Measurements from ENCODE around the gene TXK.

Gene TXK

GRCh38 chr4:48108309-48109073, 25.6 kb downstream of the TXK start:
- TF ChIP-seq CTCF (IDR thresholded peaks at IDR 0.05; ENCODE audit: low read depth, low read length): no peak

GRCh38 chr4:48105230-48105629, 28.8 kb downstream of the TXK start:
- TF ChIP-seq CTCF (IDR thresholded peaks at IDR 0.05; ENCODE audit: low read depth, low read length): no peak
- H3K4me3 ChIP-seq (ENCODE audit: low read depth, low read length): no peak overlapping the region

More at GRCh38 chr4:48108309-48109073, 25.6 kb downstream of the TXK start:
- H3K4me3 ChIP-seq (ENCODE audit: low read depth, low read length): no peak overlapping the region

- no peak overlapping the region for H3K4me3 ChIP-seq (ENCODE audit: low read depth, low read length)
- TF ChIP-seq CTCF (IDR thresholded peaks at IDR 0.05; ENCODE audit: low read depth, low read length): no peak
Measured at GRCh38 chr4:48103483-48104139, 30.4 kb downstream of the TXK start.

GRCh38 chr4:48102303-48102702, 31.7 kb downstream of the TXK start:
- no peak overlapping the region for H3K4me3 ChIP-seq (ENCODE audit: low read depth, low read length)
- no peak for TF ChIP-seq CTCF (IDR thresholded peaks at IDR 0.05; ENCODE audit: low read depth, low read length)

- no peak for TF ChIP-seq CTCF (IDR thresholded peaks at IDR 0.05; ENCODE audit: low read depth, low read length)
- H3K4me3 ChIP-seq (ENCODE audit: low read depth, low read length): no peak overlapping the region
Measured at GRCh38 chr4:48100256-48100655, 33.8 kb downstream of the TXK start.

- TF ChIP-seq CTCF (IDR thresholded peaks at IDR 0.05; ENCODE audit: low read depth, low read length): no peak
- no peak overlapping the region for H3K4me3 ChIP-seq (ENCODE audit: low read depth, low read length)
Measured at GRCh38 chr4:48095441-48095840, 38.6 kb downstream of the TXK start.

GRCh38 chr4:48093991-48094416, 40.0 kb downstream of the TXK start:
- H3K4me3 ChIP-seq (ENCODE audit: low read depth, low read length): no peak overlapping the region
- no peak for TF ChIP-seq CTCF (IDR thresholded peaks at IDR 0.05; ENCODE audit: low read depth, low read length)
